GM13977 (cell line): Measurements from ENCODE around the gene FGFRL1.

Source experiments
- DNase-seq: peaks from one replicate; pipeline ENCODE4 v3.0.0; 2012; ENCODE audit warnings: low spot score
- CTCF ChIP-seq: IDR thresholded peaks from 2 replicates; pipeline ENCODE4 v1.5.1; 2012; ENCODE audit warnings: mild to moderate bottlenecking, control low read depth; ENCODE audit not compliant: insufficient read depth; ENCODE audit errors: extremely low read depth, missing control alignments
- in situ Hi-C: fragments of 300-500 bp; cut with MboI; formaldehyde crosslinking; loops from one replicate; pipeline ENCODE4 v1.12.0; 2022; ENCODE audit warnings: low sequenced_read_pairs, low pct_unique_long_range_greater_than_20kb, mixed read lengths, inconsistent platforms; ENCODE audit not compliant: unreplicated experiment

Gene FGFRL1

GRCh38 chr4:1031956-1032795 is 20.8 kb downstream of the FGFRL1 start:
- DNase-seq, result no peak
- TF ChIP-seq CTCF, result no peak
- in situ Hi-C loops, result no loop called here

- in situ Hi-C loops, result no loop called here
- no peak for TF ChIP-seq CTCF
- no peak for DNase-seq
Observed at GRCh38 chr4:1032861-1033260, 21.4 kb downstream of the FGFRL1 start.

DNA sequence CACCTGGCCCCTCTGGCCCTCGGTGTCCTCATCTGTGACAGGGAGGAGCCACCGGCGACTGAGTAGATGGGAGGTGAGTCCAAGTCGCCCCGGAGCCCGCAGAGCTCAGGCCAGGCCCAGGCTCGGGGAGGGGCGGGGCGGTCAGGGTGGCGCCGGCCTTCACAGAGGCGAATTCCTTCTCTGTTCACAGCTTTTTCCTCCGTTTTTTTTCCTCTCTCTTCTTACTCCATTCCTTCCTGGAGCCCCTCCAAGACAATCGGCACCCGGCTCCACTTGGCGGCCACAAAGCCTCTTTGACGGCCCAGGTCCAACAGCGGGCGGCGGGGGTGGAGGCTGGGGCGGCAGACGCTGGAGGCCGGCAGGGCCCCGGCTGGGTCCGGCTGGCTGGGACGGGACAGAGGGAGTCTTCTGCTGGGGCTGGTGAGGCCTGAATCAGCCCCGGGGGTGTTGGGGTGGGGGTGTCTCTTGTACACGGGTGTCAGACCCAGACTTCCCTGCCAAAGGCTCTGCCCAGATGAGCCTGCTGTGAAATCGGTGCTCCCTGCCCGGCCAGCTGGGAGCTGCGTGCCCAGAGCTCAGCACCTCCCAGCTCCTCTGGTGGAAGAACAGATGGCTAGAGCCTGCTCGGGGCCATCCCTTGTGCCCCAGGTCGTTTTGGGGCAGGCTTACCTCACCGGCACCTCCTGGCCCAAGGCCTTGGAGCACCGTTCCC is 22.6 kb downstream of the FGFRL1 start:
- TF ChIP-seq CTCF, result no peak
- in situ Hi-C loops, result no loop called here
- DNase-seq, result no peak

GRCh38 chr4:1035510-1035909 is 24.1 kb downstream of the FGFRL1 start:
- no peak for DNase-seq
- in situ Hi-C loops, result no loop called here
- TF ChIP-seq CTCF, result no peak

DNA sequence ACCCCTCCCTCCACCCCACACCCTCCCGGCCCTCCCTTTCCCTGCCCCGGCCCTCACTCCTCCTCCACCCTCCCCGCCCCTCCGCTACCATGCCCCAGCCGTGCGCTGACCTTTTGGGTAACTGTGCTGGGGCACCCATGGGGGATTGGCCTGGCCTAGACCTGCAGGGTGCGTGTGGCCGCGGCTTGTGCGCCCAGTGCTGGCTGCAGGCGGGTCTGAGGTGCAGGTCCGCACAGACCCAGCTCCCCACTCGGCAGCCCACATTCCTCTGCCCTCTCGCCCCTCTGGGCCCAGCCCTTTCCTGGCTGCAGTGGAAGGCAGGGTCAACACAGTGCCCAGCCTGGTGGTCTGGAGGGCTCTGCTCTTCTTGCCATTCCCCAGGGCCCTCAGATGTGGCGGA is 24.7 kb downstream of the FGFRL1 start:
- DNase-seq, result no peak
- in situ Hi-C loops, result no loop called here
- no peak for TF ChIP-seq CTCF

DNA sequence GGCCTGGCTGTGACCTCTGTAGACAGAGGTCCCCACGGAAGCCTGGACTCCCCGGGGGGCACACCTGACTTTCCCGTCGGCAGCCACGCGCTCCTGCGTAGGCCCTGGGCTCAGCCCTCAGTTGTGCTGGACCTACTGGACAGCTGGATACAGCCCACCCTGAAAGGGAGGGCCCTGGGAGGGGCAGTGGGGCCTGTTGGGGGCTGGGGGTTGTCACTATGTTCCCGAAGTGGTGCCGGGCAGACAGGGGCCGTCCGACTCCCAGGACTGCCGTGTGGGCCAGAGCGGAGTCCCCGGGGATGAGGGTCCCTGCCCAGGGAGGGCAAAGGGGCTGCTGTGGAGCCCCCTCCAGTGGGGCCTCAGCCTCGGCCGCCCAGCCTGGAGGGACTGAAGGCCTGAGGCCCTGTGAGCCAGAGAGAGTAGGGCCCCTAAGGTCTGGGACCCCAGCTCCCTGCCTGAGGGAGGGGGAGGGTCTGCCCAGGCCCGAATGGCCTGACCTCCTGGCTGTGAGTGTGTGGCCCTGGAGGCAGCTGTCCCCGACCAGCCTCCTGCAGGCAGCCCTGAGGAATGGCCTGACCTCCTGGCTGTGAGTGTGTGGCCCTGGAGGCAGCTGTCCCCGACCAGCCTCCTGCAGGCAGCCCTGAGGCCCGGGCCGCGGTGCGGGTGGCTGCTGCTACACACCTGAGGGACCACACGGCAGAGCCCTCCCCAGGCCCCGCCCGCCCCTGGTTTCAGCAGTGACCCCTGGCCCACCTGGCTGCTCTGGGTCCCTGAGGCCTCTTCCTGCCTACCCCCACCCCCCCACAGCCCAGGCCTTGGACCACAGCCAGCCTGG is 25.8 kb downstream of the FGFRL1 start:
- no peak for DNase-seq
- in situ Hi-C loops, result no loop called here
- no peak for TF ChIP-seq CTCF
